ENCODE data around the gene PLEKHG1.
A peak's percentile ranks its signal among the peaks of the same experiment; 100 is the strongest.

The PLEKHG1 gene

GRCh38 chr6:150589852-150590251 is 9.8 kb upstream of the PLEKHG1 start:
- DNase-seq (ENCODE audit: low read depth, low spot score), result no peak

GRCh38 chr6:150590446-150590845 is 9.2 kb upstream of the PLEKHG1 start:
- no peak for DNase-seq (ENCODE audit: low read depth, low spot score)

GRCh38 chr6:150592377-150592995 is 7.2 kb upstream of the PLEKHG1 start:
- DNase-seq (ENCODE audit: low read depth, low spot score), result no peak

GRCh38 chr6:150593119-150593518 is 6.6 kb upstream of the PLEKHG1 start:
- DNase-seq (ENCODE audit: low read depth, low spot score), result no peak

- DNase-seq (ENCODE audit: low read depth, low spot score), result no peak
Observed at GRCh38 chr6:150596439-150596838, 3.2 kb upstream of the PLEKHG1 start.

- DNase-seq (ENCODE audit: low read depth, low spot score), result no peak
Observed at GRCh38 chr6:150598401-150598800, 1.3 kb upstream of the PLEKHG1 start.

- no peak for DNase-seq (ENCODE audit: low read depth, low spot score)
Observed at GRCh38 chr6:150598858-150599198, 857 bp upstream of the PLEKHG1 start.

GRCh38 chr6:150600010-150600300 is 270 bp downstream of the PLEKHG1 start:
- no peak for DNase-seq (ENCODE audit: low read depth, low spot score)

GRCh38 chr6:150600301-150601017 is 774 bp downstream of the PLEKHG1 start:
- peak; percentile 73 for DNase-seq (ENCODE audit: low read depth, low spot score)

GRCh38 chr6:150601439-150601838 is 1.8 kb downstream of the PLEKHG1 start:
- DNase-seq (ENCODE audit: low read depth, low spot score), result no peak

GRCh38 chr6:150603176-150603575 is 3.5 kb downstream of the PLEKHG1 start:
- no peak for DNase-seq (ENCODE audit: low read depth, low spot score)

- no peak for DNase-seq (ENCODE audit: low read depth, low spot score)
Observed at GRCh38 chr6:150604467-150604866, 4.8 kb downstream of the PLEKHG1 start.

GRCh38 chr6:150605333-150605732 is 5.6 kb downstream of the PLEKHG1 start:
- no peak for DNase-seq (ENCODE audit: low read depth, low spot score)

- no peak for DNase-seq (ENCODE audit: low read depth, low spot score)
Observed at GRCh38 chr6:150606168-150606591, 6.5 kb downstream of the PLEKHG1 start.

GRCh38 chr6:150606647-150607328 is 7.1 kb downstream of the PLEKHG1 start:
- no peak for DNase-seq (ENCODE audit: low read depth, low spot score)

GRCh38 chr6:150607329-150607650 is 7.6 kb downstream of the PLEKHG1 start:
- no peak for DNase-seq (ENCODE audit: low read depth, low spot score)

- no peak for DNase-seq (ENCODE audit: low read depth, low spot score)
Observed at GRCh38 chr6:150610584-150610983, 10.9 kb downstream of the PLEKHG1 start.

GRCh38 chr6:150613269-150613668 is 13.6 kb downstream of the PLEKHG1 start:
- DNase-seq (ENCODE audit: low read depth, low spot score), result no peak

- no peak for DNase-seq (ENCODE audit: low read depth, low spot score)
Observed at GRCh38 chr6:150615967-150616366, 16.3 kb downstream of the PLEKHG1 start.

GRCh38 chr6:150616586-150616985 is 16.9 kb downstream of the PLEKHG1 start:
- DNase-seq (ENCODE audit: low read depth, low spot score), result no peak

GRCh38 chr6:150617062-150617461 is 17.4 kb downstream of the PLEKHG1 start:
- DNase-seq (ENCODE audit: low read depth, low spot score), result no peak

- no peak for DNase-seq (ENCODE audit: low read depth, low spot score)
Observed at GRCh38 chr6:150617496-150618460, 18.1 kb downstream of the PLEKHG1 start.

Data from iPS DF 19.7 (cell line).